ENCODE measurements around the gene EFHC2. TPM values are rescaled to one million over a fixed set of nuclear protein-coding genes. Genes with fewer than 3 reads are reported as not detected.

EFHC2 gene
- total and polyA plus RNA-seq, 2 donors (not counting 1 experiment from before 2014, with no cell fraction given) = 1.1 to 2.6 TPM

GRCh38 chrX:44156726-44157125, 186.7 kb downstream of the EFHC2 start:
- TF ChIP-seq CTCF (conservative IDR thresholded peaks at IDR 0.05 in 1 of 2, IDR thresholded peaks at IDR 0.05 in 1 of 2; ENCODE audit: low read depth in 1 of 2, low read length in 2 of 2) = no peak
- no peak for TF ChIP-seq EZH2 (IDR thresholded peaks at IDR 0.05; ENCODE audit: low read length, missing control alignments)
- no peak overlapping the region for H3K27ac ChIP-seq (ENCODE audit: insufficient read depth, low read length)
- no peak overlapping the region for H2AFZ ChIP-seq (ENCODE audit: low read length)
- no peaks in the 10 kb centered on the region for H4K20me1 ChIP-seq (ENCODE audit: control insufficient read depth, extremely low read depth, insufficient read depth, low read length)
- no peak overlapping the region for H3K4me2 ChIP-seq (ENCODE audit: extremely low read depth, insufficient read depth, low read length)
- no peak overlapping the region for H3K4me3 ChIP-seq (replicated peaks in 1 of 4; ENCODE audit: control extremely low read depth in 1 of 4, insufficient read depth in 1 of 4, low read depth in 3 of 4, low read length in 4 of 4)
- H3K36me3 ChIP-seq (ENCODE audit: control insufficient read depth, insufficient read depth, low read length) = no peaks in the 10 kb centered on the region
- no peaks in the 10 kb centered on the region for H3K4me1 ChIP-seq (ENCODE audit: control insufficient read depth, extremely low read depth, insufficient read depth, low read length)
- no peaks in the 10 kb centered on the region for H3K79me2 ChIP-seq (ENCODE audit: control insufficient read depth, insufficient read depth, low read length)
- no peaks in the 10 kb centered on the region for H3K27me3 ChIP-seq (ENCODE audit: control insufficient read depth, insufficient read depth, low read length)
- H3K9me3 ChIP-seq (ENCODE audit: control insufficient read depth, insufficient read depth, low read depth, low read length) = no peaks in the 10 kb centered on the region
- no peak for DNase-seq (ENCODE audit: low read depth in 2 of 2)
- no peak overlapping the region for H3K9ac ChIP-seq (ENCODE audit: insufficient read depth, low read length)

GRCh38 chrX:44155126-44155525, 188.3 kb downstream of the EFHC2 start:
- no peaks in the 10 kb centered on the region for H3K36me3 ChIP-seq (ENCODE audit: control insufficient read depth, insufficient read depth, low read length)
- no peak overlapping the region for H2AFZ ChIP-seq (ENCODE audit: low read length)
- TF ChIP-seq CTCF (conservative IDR thresholded peaks at IDR 0.05 in 1 of 2, IDR thresholded peaks at IDR 0.05 in 1 of 2; ENCODE audit: low read depth in 1 of 2, low read length in 2 of 2) (no peak), EZH2 (IDR thresholded peaks at IDR 0.05; ENCODE audit: low read length, missing control alignments) (no peak)
- no peaks in the 10 kb centered on the region for H3K4me1 ChIP-seq (ENCODE audit: control insufficient read depth, extremely low read depth, insufficient read depth, low read length)
- no peak for DNase-seq (ENCODE audit: low read depth in 2 of 2)
- H4K20me1 ChIP-seq (ENCODE audit: control insufficient read depth, extremely low read depth, insufficient read depth, low read length) = no peaks in the 10 kb centered on the region
- H3K4me3 ChIP-seq (replicated peaks in 1 of 4; ENCODE audit: control extremely low read depth in 1 of 4, insufficient read depth in 1 of 4, low read depth in 3 of 4, low read length in 4 of 4) = no peak overlapping the region
- H3K27ac ChIP-seq (ENCODE audit: insufficient read depth, low read length) = no peak overlapping the region
- no peaks in the 10 kb centered on the region for H3K27me3 ChIP-seq (ENCODE audit: control insufficient read depth, insufficient read depth, low read length)
- no peak overlapping the region for H3K9ac ChIP-seq (ENCODE audit: insufficient read depth, low read length)
- no peak overlapping the region for H3K4me2 ChIP-seq (ENCODE audit: extremely low read depth, insufficient read depth, low read length)
- no peaks in the 10 kb centered on the region for H3K9me3 ChIP-seq (ENCODE audit: control insufficient read depth, insufficient read depth, low read depth, low read length)
- no peaks in the 10 kb centered on the region for H3K79me2 ChIP-seq (ENCODE audit: control insufficient read depth, insufficient read depth, low read length)

- TF ChIP-seq CTCF (conservative IDR thresholded peaks at IDR 0.05 in 1 of 2, IDR thresholded peaks at IDR 0.05 in 1 of 2; ENCODE audit: low read depth in 1 of 2, low read length in 2 of 2) = no peak
- no peak for TF ChIP-seq EZH2 (IDR thresholded peaks at IDR 0.05; ENCODE audit: low read length, missing control alignments)
- Histone ChIP-seq H3K36me3 (ENCODE audit: control insufficient read depth, insufficient read depth, low read length) (no peaks in the 10 kb centered on the region), H3K9ac (ENCODE audit: insufficient read depth, low read length) (no peak overlapping the region), H3K4me3 (replicated peaks in 1 of 4; ENCODE audit: control extremely low read depth in 1 of 4, insufficient read depth in 1 of 4, low read depth in 3 of 4, low read length in 4 of 4) (no peak overlapping the region), H3K79me2 (ENCODE audit: control insufficient read depth, insufficient read depth, low read length) (no peaks in the 10 kb centered on the region), H3K4me2 (ENCODE audit: extremely low read depth, insufficient read depth, low read length) (no peak overlapping the region), H3K27ac (ENCODE audit: insufficient read depth, low read length) (no peak overlapping the region), H3K4me1 (ENCODE audit: control insufficient read depth, extremely low read depth, insufficient read depth, low read length) (no peaks in the 10 kb centered on the region), H4K20me1 (ENCODE audit: control insufficient read depth, extremely low read depth, insufficient read depth, low read length) (no peaks in the 10 kb centered on the region), H3K9me3 (ENCODE audit: control insufficient read depth, insufficient read depth, low read depth, low read length) (no peaks in the 10 kb centered on the region), H2AFZ (ENCODE audit: low read length) (no peak overlapping the region), H3K27me3 (ENCODE audit: control insufficient read depth, insufficient read depth, low read length) (no peaks in the 10 kb centered on the region)
- DNase-seq (ENCODE audit: low read depth in 2 of 2) = peak; percentile 7 to 69
Measured at GRCh38 chrX:44152852-44153251, 190.6 kb downstream of the EFHC2 start.
